NCI-H2227 (cell line): Measurements from ENCODE around the gene SLC30A2.
"Not testable (repeated sequence)": the region's sequence is repeated elsewhere in the genome, so short reads cannot be mapped to it uniquely, and the experiment has no call there.

Source experiments
- DNase-seq: peaks from one replicate; lab custom pipeline; 2025; ENCODE audit not compliant: unreplicated experiment; lab: John Stamatoyannopoulos, UW

SLC30A2 gene

GRCh38 chr1:26045722-26046245 lies at the start of gene SLC30A2:
SLC30A2 (minus strand) TSS chr1:26046118; CDS start chr1:26045896, 222 bp downstream.
- peak; percentile 39 for DNase-seq

- peak; percentile 15 for DNase-seq
Observed at GRCh38 chr1:26094677-26095383, 48.9 kb upstream of the SLC30A2 start.

- DNase-seq = no peak
Observed at GRCh38 chr1:26094076-26094669, 48.3 kb upstream of the SLC30A2 start.

GRCh38 chr1:26093569-26093968 lies 47.7 kb upstream of the SLC30A2 start:
- not testable (repeated sequence) for DNase-seq

GRCh38 chr1:26092422-26092821 lies 46.5 kb upstream of the SLC30A2 start:
- DNase-seq = no peak

GRCh38 chr1:26090893-26091292 lies 45.0 kb upstream of the SLC30A2 start:
- DNase-seq = no peak

- no peak for DNase-seq
Observed at GRCh38 chr1:26089125-26089524, 43.2 kb upstream of the SLC30A2 start.

GRCh38 chr1:26084844-26085243 lies 38.9 kb upstream of the SLC30A2 start:
- no peak for DNase-seq

- no peak for DNase-seq
Observed at GRCh38 chr1:26084091-26084561, 38.2 kb upstream of the SLC30A2 start.

- no peak for DNase-seq
Observed at GRCh38 chr1:26083208-26083607, 37.3 kb upstream of the SLC30A2 start.

- DNase-seq = no peak
Observed at GRCh38 chr1:26082020-26082350, 36.1 kb upstream of the SLC30A2 start.

- DNase-seq = no peak
Observed at GRCh38 chr1:26081267-26082019, 35.5 kb upstream of the SLC30A2 start.

- DNase-seq = no peak
Observed at GRCh38 chr1:26079960-26080814, 34.3 kb upstream of the SLC30A2 start.

- DNase-seq = no peak
Observed at GRCh38 chr1:26079178-26079563, 33.3 kb upstream of the SLC30A2 start.

GRCh38 chr1:26078286-26079177 lies 32.6 kb upstream of the SLC30A2 start:
- DNase-seq = no peak

- no peak for DNase-seq
Observed at GRCh38 chr1:26077524-26077923, 31.6 kb upstream of the SLC30A2 start.

GRCh38 chr1:26075421-26076144 lies 29.7 kb upstream of the SLC30A2 start:
- DNase-seq = no peak

GRCh38 chr1:26072305-26072704 lies 26.4 kb upstream of the SLC30A2 start:
- no peak for DNase-seq

- no peak for DNase-seq
Observed at GRCh38 chr1:26070963-26071342, 25.0 kb upstream of the SLC30A2 start.
